GM18511 (cell line): ENCODE measurements around the gene PPP3CA.
"Not testable (repeated sequence)": the region's sequence is repeated elsewhere in the genome, so short reads cannot be mapped to it uniquely, and the experiment has no call there.

Experiments
- ATAC-seq: cut with Tn5 transposase; IDR thresholded peaks from one replicate; pipeline ENCODE4 v1.9.1; 2021; ENCODE audit warnings: mild to moderate bottlenecking, moderate library complexity; ENCODE audit not compliant: unreplicated experiment

Gene PPP3CA

GRCh38 chr4:101022151-101023024 lies 324.9 kb downstream of the PPP3CA start:
- no peak for ATAC-seq

- ATAC-seq, result peak; percentile 57
Measured at GRCh38 chr4:101020956-101021355, 326.4 kb downstream of the PPP3CA start.

- peak; percentile 64 for ATAC-seq
Measured at GRCh38 chr4:101019941-101020401, 327.4 kb downstream of the PPP3CA start.

GRCh38 chr4:101019313-101019712 lies 328.0 kb downstream of the PPP3CA start:
- ATAC-seq, result no peak

- ATAC-seq, result peak; percentile 63
Measured at GRCh38 chr4:101018836-101019235, 328.5 kb downstream of the PPP3CA start.

- ATAC-seq, result peak; percentile 44
Measured at GRCh38 chr4:101014417-101014816, 332.9 kb downstream of the PPP3CA start.

- ATAC-seq, result no peak
Measured at GRCh38 chr4:101010987-101011386, 336.3 kb downstream of the PPP3CA start.

GRCh38 chr4:101009471-101009870 lies 337.9 kb downstream of the PPP3CA start:
- peak; percentile 63 for ATAC-seq

GRCh38 chr4:101008503-101008902 lies 338.8 kb downstream of the PPP3CA start:
- no peak for ATAC-seq

- peak; percentile 41 for ATAC-seq
Measured at GRCh38 chr4:101005659-101006058, 341.7 kb downstream of the PPP3CA start.

- no peak for ATAC-seq
Measured at GRCh38 chr4:101000496-101000895, 346.8 kb downstream of the PPP3CA start.

- no peak for ATAC-seq
Measured at GRCh38 chr4:100995671-100996070, 351.7 kb downstream of the PPP3CA start.

GRCh38 chr4:100995002-100995401 lies 352.3 kb downstream of the PPP3CA start:
- ATAC-seq, result not testable (repeated sequence)

GRCh38 chr4:100991332-100992069 lies 355.8 kb downstream of the PPP3CA start:
- ATAC-seq, result not testable (repeated sequence)

- ATAC-seq, result no peak
Measured at GRCh38 chr4:100989401-100989800, 357.9 kb downstream of the PPP3CA start.

- ATAC-seq, result no peak
Measured at GRCh38 chr4:100988876-100989275, 358.4 kb downstream of the PPP3CA start.

GRCh38 chr4:100986360-100986868 lies 360.9 kb downstream of the PPP3CA start:
- ATAC-seq, result no peak

GRCh38 chr4:100985576-100985975 lies 361.8 kb downstream of the PPP3CA start:
- no peak for ATAC-seq

GRCh38 chr4:100984901-100985300 lies 362.4 kb downstream of the PPP3CA start:
- ATAC-seq, result no peak

GRCh38 chr4:100983426-100983825 lies 363.9 kb downstream of the PPP3CA start:
- no peak for ATAC-seq

- ATAC-seq, result no peak
Measured at GRCh38 chr4:100982345-100982744, 365.0 kb downstream of the PPP3CA start.
